Measurements from ENCODE around the gene KANSL1L.

Gene KANSL1L

GRCh38 chr2:210028178-210028577 is 143.0 kb downstream of the KANSL1L start:
- Histone ChIP-seq H3K4me3 (ENCODE audit: low read depth, low read length) (no peak overlapping the region), H3K36me3 (peaks cover 8% of the 10 kb centered on the region), H3K4me1 (no peaks in the 10 kb centered on the region), H3K9me3 (no peaks in the 10 kb centered on the region), H3K27me3 (no peaks in the 10 kb centered on the region)
- DNase-seq = no peak
- TF ChIP-seq, protein P1, sequence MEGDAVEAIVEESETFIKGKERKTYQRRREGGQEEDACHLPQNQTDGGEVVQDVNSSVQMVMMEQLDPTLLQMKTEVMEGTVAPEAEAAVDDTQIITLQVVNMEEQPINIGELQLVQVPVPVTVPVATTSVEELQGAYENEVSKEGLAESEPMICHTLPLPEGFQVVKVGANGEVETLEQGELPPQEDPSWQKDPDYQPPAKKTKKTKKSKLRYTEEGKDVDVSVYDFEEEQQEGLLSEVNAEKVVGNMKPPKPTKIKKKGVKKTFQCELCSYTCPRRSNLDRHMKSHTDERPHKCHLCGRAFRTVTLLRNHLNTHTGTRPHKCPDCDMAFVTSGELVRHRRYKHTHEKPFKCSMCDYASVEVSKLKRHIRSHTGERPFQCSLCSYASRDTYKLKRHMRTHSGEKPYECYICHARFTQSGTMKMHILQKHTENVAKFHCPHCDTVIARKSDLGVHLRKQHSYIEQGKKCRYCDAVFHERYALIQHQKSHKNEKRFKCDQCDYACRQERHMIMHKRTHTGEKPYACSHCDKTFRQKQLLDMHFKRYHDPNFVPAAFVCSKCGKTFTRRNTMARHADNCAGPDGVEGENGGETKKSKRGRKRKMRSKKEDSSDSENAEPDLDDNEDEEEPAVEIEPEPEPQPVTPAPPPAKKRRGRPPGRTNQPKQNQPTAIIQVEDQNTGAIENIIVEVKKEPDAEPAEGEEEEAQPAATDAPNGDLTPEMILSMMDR (IDR thresholded peaks at IDR 0.05; ENCODE audit: low read depth, low read length) = no peak

DNA sequence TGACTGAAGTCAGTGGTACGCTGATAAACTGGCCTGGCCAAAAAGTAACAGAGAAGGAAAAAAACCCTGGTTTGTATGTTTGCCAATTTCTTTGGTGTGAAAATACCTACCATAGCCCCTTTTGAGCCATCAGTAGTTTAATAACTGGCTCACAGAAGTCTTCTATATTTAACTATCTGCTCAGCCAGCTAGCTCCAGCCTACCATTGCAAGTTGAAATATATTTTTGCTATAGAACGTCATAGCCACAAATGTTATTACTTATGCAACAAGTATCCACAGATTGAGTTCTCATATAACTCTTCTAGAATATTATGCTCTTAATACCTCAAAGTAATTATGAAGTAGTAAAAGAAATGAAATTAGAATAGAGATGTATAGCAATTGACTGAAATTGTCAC is 143.6 kb downstream of the KANSL1L start:
- Histone ChIP-seq H3K9me3 (no peaks in the 10 kb centered on the region), H3K36me3 (peaks cover 11% of the 10 kb centered on the region), H3K27me3 (no peaks in the 10 kb centered on the region), H3K4me1 (no peaks in the 10 kb centered on the region), H3K4me3 (ENCODE audit: low read depth, low read length) (no peak overlapping the region)
- TF ChIP-seq, protein P1 (IDR thresholded peaks at IDR 0.05; ENCODE audit: low read depth, low read length) = no peak
- no peak for DNase-seq

- no peak for DNase-seq
- peaks cover 47% of the 10 kb centered on the region for H3K36me3 ChIP-seq
- H3K27me3 ChIP-seq = no peaks in the 10 kb centered on the region
Measured at GRCh38 chr2:210022824-210023223, 148.4 kb downstream of the KANSL1L start.

DNA sequence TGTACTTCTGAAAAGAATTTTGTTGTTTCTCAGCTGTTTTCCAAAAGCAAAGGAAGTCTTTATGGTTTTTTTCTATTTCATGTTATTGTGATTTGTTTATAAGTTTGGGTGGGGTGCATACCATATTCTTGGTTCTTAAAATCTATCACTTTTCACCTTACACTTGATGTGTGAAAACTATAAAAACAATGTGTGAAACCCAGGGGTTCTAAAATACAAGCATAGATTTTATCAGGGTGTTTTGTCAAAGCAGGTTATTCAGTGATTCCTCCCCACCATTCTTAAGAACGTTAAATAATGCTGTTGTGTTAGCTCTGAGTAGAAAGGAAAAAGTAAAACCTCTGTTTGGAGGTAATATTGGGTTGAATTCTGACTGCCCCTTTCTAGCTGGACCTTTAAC is 151.1 kb downstream of the KANSL1L start:
- Histone ChIP-seq H3K27me3 (no peaks in the 10 kb centered on the region), H3K9me3 (no peaks in the 10 kb centered on the region), H3K36me3 (peaks cover 67% of the 10 kb centered on the region), H3K4me3 (ENCODE audit: low read depth, low read length) (no peak overlapping the region), H3K4me1 (no peaks in the 10 kb centered on the region)
- TF ChIP-seq, protein P1 (IDR thresholded peaks at IDR 0.05; ENCODE audit: low read depth, low read length) = no peak
- DNase-seq = no peak

More at GRCh38 chr2:210022824-210023223, 148.4 kb downstream of the KANSL1L start:
- TF ChIP-seq, protein P1 (IDR thresholded peaks at IDR 0.05; ENCODE audit: low read depth, low read length) = no peak
- H3K4me1 ChIP-seq = no peaks in the 10 kb centered on the region
- no peaks in the 10 kb centered on the region for H3K9me3 ChIP-seq
- H3K4me3 ChIP-seq (ENCODE audit: low read depth, low read length) = no peak overlapping the region

- peaks cover 4% of the 10 kb centered on the region; the same call in 1 of the 2 replicates for H3K4me1 ChIP-seq
- no peaks in the 10 kb centered on the region for H3K9me3 ChIP-seq
- TF ChIP-seq, protein P1 (IDR thresholded peaks at IDR 0.05; ENCODE audit: low read depth, low read length) = no peak
- DNase-seq = no peak
- H3K4me3 ChIP-seq (ENCODE audit: low read depth, low read length) = no peak overlapping the region
- no peaks in the 10 kb centered on the region for H3K27me3 ChIP-seq
- H3K36me3 ChIP-seq = peaks cover 58% of the 10 kb centered on the region
Measured at GRCh38 chr2:210009896-210010295, 161.3 kb downstream of the KANSL1L start.

- Histone ChIP-seq H3K27me3 (no peaks in the 10 kb centered on the region), H3K4me1 (peaks cover 4% of the 10 kb centered on the region), H3K4me3 (ENCODE audit: low read depth, low read length) (no peak overlapping the region), H3K9me3 (no peaks in the 10 kb centered on the region), H3K36me3 (peaks cover 54% of the 10 kb centered on the region)
- TF ChIP-seq, protein P1 (IDR thresholded peaks at IDR 0.05; ENCODE audit: low read depth, low read length) = no peak
- no peak for DNase-seq
Measured at GRCh38 chr2:210009126-210009525, 162.1 kb downstream of the KANSL1L start.
